Sigmoid colon (tissue), 7 donors: Measurements from ENCODE around the gene TIMP3. TPM values are rescaled to one million over a fixed set of nuclear protein-coding genes. Genes with fewer than 3 reads are reported as not detected.

ENCODE experiments used
- DNase-seq: peaks from one replicate; pipeline ENCODE4 v3.0.0-alpha.2; 2019
- H3K27ac ChIP-seq, 4 donors: fragments of 200-600 bp; sonication (generic); one replicate each; pipeline ENCODE4 v1.5.1; 2016 to 2019; ENCODE audit warnings: mild to moderate bottlenecking in 1 of 4
- H3K27me3 ChIP-seq, 3 donors: fragments of 200-600 bp; sonication (generic); one replicate each; pipeline ENCODE4 v1.5.1; 2019; ENCODE audit warnings: mild to moderate bottlenecking in 1 of 3
- H3K36me3 ChIP-seq, 4 donors: fragments of 200-600 bp; sonication (generic); one replicate each; pipeline ENCODE4 v1.5.1; 2016 to 2019
- H3K4me1 ChIP-seq, 4 donors: fragments of 200-600 bp; sonication (generic); one replicate each; pipeline ENCODE4 v1.5.1; 2017 to 2019
- H3K4me3 ChIP-seq, 4 donors: fragments of 200-600 bp; sonication (generic); one replicate each; pipeline ENCODE4 v1.5.1; 2017 to 2019; ENCODE audit warnings: mild to moderate bottlenecking in 2 of 4, moderate library complexity in 1 of 4
- H3K9me3 ChIP-seq, 4 donors: fragments of 200-600 bp in 3 of 4; sonication (generic) in 3 of 4; one replicate each; pipeline versions ENCODE4 v1.5.1 to v1.6.1; 2013 to 2019
- CTCF ChIP-seq, 4 experiments: fragments of 450-650 bp in 3 of 4; fragments of 200-600 bp in 1 of 4; IDR thresholded peaks; one replicate each; pipeline ENCODE4 v1.5.1; 2016 to 2019; ENCODE audit warnings: antibody characterized with exemption in 4 of 4, mild to moderate bottlenecking in 3 of 4, moderate library complexity in 2 of 4
- EP300 ChIP-seq, 4 donors: sonication (generic); formaldehyde crosslinking; IDR thresholded peaks; one replicate each; pipeline ENCODE4 v1.6.1; 2017; ENCODE audit warnings: antibody characterized with exemption in 4 of 4
- POLR2A ChIP-seq, 2 donors: fragments of 450-650 bp; IDR thresholded peaks; one replicate each; pipeline ENCODE4 v1.6.1; 2016; ENCODE audit warnings: antibody characterized with exemption in 2 of 2, mild to moderate bottlenecking in 2 of 2, moderate library complexity in 2 of 2
- POLR2AphosphoS5 ChIP-seq, 4 donors: sonication (generic); formaldehyde crosslinking; IDR thresholded peaks; one replicate each; pipeline ENCODE4 v1.6.1; 2017; ENCODE audit warnings: antibody characterized with exemption in 4 of 4
- WGBS, 2 donors: extraction: QIAGEN DNeasy Blood & Tissue Kit; methylation state at CpG; one replicate each; pipeline ENCODE4 v1.1.7; 2013; 5-methylcytosine and 5-hydroxymethylcytosine counted together
- intact Hi-C: fragments of 100-400 bp; cut with DNase I; formaldehyde crosslinking; loops from one replicate; pipeline ENCODE4 v1.15.1; 2023
- polyA plus RNA-seq, 3 donors: library from polyadenylated mRNA; stranded (reverse); fragments of 200-250 nt; gene quantifications; one replicate each; pipeline ENCODE4 v1.2.3, GENCODE V29; 2013
- total RNA-seq, 4 donors: library from RNA; depleted of rRNA; stranded (reverse); fragments of >200 nt; gene quantifications; one replicate each; pipeline ENCODE4 v1.1.0, GENCODE V29; 2016
- donor health status: healthy with polysubstance abuse.
- donor health status: Bipolar disorder and iron deficiency.
- donor health status: healthy.

TIMP3 gene
- total and polyA plus RNA-seq, 7 donors = 4.6 to 295 (median 120) TPM

GRCh38 chr22:32900886-32901635 is 99.6 kb downstream of the TIMP3 start:
- Histone ChIP-seq H3K9me3 (no peaks in the 10 kb centered on the region), H3K4me3 (no peak overlapping the region), H3K27me3 (no peaks in the 10 kb centered on the region), H3K27ac (no peak overlapping the region), H3K36me3 (no peaks in the 10 kb centered on the region), H3K4me1 (peaks cover 0 to 19% (median 10%) of the 10 kb centered on the region in 4 donors)
- intact Hi-C loops = no loop called here
- no peak for DNase-seq
- TF ChIP-seq EP300 (IDR thresholded peaks at IDR 0.05) = no peak
- 84 to 92% methylated on average over 4 of the region's 4 CpGs for WGBS, 2 donors

GRCh38 chr22:32901925-32902324 is 100.4 kb downstream of the TIMP3 start:
- no peak for DNase-seq
- intact Hi-C loops = no loop called here
- peaks cover 0 to 23% (median 11%) of the 10 kb centered on the region in 4 donors for H3K4me1 ChIP-seq
- H3K36me3 ChIP-seq = no peaks in the 10 kb centered on the region
- H3K9me3 ChIP-seq = no peaks in the 10 kb centered on the region
- no peak for TF ChIP-seq POLR2A (IDR thresholded peaks at IDR 0.05)
- no peak for TF ChIP-seq EP300 (IDR thresholded peaks at IDR 0.05)
- TF ChIP-seq POLR2AphosphoS5 (IDR thresholded peaks at IDR 0.05) = no peak
- TF ChIP-seq CTCF (IDR thresholded peaks at IDR 0.05) = no peak
- H3K27me3 ChIP-seq = no peaks in the 10 kb centered on the region
- H3K4me3 ChIP-seq = no peak overlapping the region
- WGBS, 2 donors = 52 to 90% methylated on average over 1 of the region's 1 CpG
- no peak overlapping the region for H3K27ac ChIP-seq

GRCh38 chr22:32903507-32903906 is 102.0 kb downstream of the TIMP3 start:
- Histone ChIP-seq H3K9me3 (no peaks in the 10 kb centered on the region), H3K4me3 (no peak overlapping the region), H3K4me1 (peaks cover 0 to 23% (median 11%) of the 10 kb centered on the region in 4 donors), H3K27me3 (no peaks in the 10 kb centered on the region), H3K36me3 (no peaks in the 10 kb centered on the region), H3K27ac (no peak overlapping the region)
- DNase-seq = no peak
- WGBS, 2 donors = 91 to 94% methylated on average over 5 of the region's 5 CpGs
- no peak for TF ChIP-seq EP300 (IDR thresholded peaks at IDR 0.05)
- TF ChIP-seq CTCF (IDR thresholded peaks at IDR 0.05) = no peak
- no peak for TF ChIP-seq POLR2A (IDR thresholded peaks at IDR 0.05)
- TF ChIP-seq POLR2AphosphoS5 (IDR thresholded peaks at IDR 0.05) = no peak
- intact Hi-C loops = no loop called here

GRCh38 chr22:32904044-32904443 is 102.5 kb downstream of the TIMP3 start:
- TF ChIP-seq POLR2AphosphoS5 (IDR thresholded peaks at IDR 0.05) (no peak), CTCF (IDR thresholded peaks at IDR 0.05) (no peak), POLR2A (IDR thresholded peaks at IDR 0.05) (no peak), EP300 (IDR thresholded peaks at IDR 0.05) (no peak)
- peak overlapping the region in 1 of 4 donors; percentile 61 for H3K27ac ChIP-seq
- WGBS, 2 donors = 69 to 82% methylated on average over 3 of the region's 3 CpGs
- peak; percentile 71 for DNase-seq
- no peak overlapping the region for H3K4me3 ChIP-seq
- H3K4me1 ChIP-seq = peaks cover 0 to 26% (median 11%) of the 10 kb centered on the region in 4 donors
- no peaks in the 10 kb centered on the region for H3K27me3 ChIP-seq
- no peaks in the 10 kb centered on the region for H3K36me3 ChIP-seq
- no peaks in the 10 kb centered on the region for H3K9me3 ChIP-seq
- intact Hi-C loops = no loop called here

GRCh38 chr22:32905400-32905799 is 103.9 kb downstream of the TIMP3 start:
- no peaks in the 10 kb centered on the region for H3K27me3 ChIP-seq
- TF ChIP-seq POLR2AphosphoS5 (IDR thresholded peaks at IDR 0.05) (peak in 3 of 4 donors; percentile 13 to 47 (median 28)), EP300 (IDR thresholded peaks at IDR 0.05) (no peak)
- intact Hi-C loops = loop anchor here (5.0 kb wide), 1 partner anchor 53 kb away; no protein-coding TSS in a partner anchor

More at GRCh38 chr22:32905400-32905799, 103.9 kb downstream of the TIMP3 start:
- H3K4me1 ChIP-seq = peaks cover 0 to 39% (median 23%) of the 10 kb centered on the region in 4 donors
- H3K4me3 ChIP-seq = no peak overlapping the region
- H3K36me3 ChIP-seq = no peaks in the 10 kb centered on the region
- peak overlapping the region in 3 of 4 donors; percentile 22 to 61 (median 59) for H3K27ac ChIP-seq
- WGBS, 2 donors = 87 to 90% methylated on average over 3 of the region's 3 CpGs
- no peaks in the 10 kb centered on the region for H3K9me3 ChIP-seq
- DNase-seq = peak; percentile 78
